ENCODE data around the gene CD14. TPM values are rescaled to one million over a fixed set of nuclear protein-coding genes. Genes with fewer than 3 reads are reported as not detected.
"Not testable (repeated sequence)": the region's sequence is repeated elsewhere in the genome, so short reads cannot be mapped to it uniquely, and the experiment has no call there.

The CD14 gene
- total RNA-seq, 1 donor from 2014 or later, result 6.7 TPM

DNA sequence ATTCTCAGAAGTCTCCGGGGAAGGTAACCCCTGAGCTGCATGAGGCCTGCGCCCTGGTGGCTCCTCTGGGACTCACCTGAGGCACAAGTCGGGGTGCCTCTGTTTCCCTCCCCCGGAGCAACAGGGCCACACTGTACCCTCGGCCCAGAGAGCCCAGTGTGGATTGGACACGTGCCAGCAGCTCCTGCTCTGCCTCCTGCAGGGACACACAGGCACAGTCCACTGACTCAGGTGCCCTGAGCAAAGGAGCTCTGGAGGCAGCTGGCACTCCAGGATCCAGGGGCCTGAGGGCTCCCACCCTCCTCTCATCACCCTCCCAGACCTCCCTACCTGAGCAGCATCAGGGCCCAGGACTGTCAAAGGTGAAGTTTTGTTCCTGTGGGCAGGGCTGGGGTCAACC lies 38.8 kb downstream of the CD14 start:
- peak; percentile 20 for ATAC-seq

DNA sequence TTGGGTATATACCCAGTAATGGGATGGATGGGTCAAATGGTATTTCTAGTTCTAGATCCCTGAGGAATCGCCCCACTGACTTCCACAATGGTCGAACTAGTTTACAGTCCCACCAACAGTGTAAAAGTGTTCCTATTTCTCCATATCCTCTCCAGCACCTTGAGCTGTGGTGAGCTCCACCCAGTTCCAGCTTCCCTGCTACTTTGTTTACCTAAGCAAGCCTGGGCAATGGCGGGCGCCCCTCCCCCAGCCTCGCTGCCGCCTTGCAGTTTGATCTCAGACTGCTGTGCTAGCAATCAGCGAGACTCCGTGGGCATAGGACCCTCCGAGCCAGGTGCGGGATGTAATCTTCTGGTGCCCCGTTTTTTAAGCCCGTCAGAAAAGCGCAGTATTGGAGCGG lies 39.9 kb downstream of the CD14 start:
- ATAC-seq, result not testable (repeated sequence)

- peak; percentile 56 for ATAC-seq
These were observed 41.1 kb downstream of the CD14 start for GRCh38 chr5:140591747-140592372.

DNA sequence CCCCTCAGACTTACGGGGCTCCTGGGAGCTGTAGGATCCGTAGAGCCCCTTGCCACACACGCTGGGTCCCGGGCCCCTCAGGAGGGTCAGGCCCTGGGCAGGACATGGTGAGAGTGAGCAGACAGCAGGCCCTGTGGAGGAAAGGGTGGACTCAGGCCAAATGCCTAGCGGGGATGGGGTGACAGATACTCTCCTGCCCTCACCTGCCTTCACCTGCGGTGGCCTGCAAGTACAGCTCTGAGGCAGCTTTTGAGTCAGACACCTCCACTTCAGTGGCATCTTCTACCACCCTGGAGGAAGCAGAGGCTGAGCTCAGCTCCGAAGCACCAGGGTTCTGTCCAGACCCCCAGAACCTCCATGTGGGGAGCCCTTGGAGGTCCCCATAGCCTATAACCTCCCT lies 42.1 kb downstream of the CD14 start:
- ATAC-seq, result peak; percentile 53

DNA sequence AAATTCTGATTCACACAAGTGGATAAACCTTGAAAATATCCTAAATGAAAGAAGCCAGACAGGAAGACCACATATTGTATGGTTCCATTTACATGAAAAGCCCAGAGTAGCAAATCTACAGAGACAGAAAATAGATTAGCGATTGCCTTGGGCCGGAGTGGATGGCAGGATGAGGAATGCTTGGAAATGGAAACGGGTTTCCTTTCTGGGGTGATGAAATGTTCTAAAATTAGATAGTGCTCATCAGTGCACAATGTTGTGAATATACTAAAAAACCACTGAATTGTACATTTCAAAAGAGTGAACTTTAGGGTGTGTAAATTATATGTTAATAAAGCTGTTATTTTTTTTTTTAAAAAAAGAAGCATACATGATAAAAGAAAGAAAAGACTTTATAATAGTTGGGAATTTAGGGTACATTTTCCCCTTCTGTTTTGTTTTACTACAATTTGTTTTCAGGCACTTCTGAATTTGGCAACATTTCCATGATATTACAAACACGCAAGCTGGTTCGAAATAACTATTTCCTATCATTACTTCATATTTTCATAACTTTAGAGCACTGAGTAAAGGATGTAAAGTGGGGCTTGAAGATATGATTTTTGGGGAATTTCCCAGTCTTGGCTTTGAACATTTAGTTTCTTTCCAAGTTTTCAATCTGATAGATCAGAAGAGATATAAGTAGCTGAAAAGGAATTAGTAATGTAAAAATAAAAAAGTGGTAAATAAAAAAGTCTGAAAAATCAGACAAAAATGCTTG lies 44.5 kb downstream of the CD14 start:
- no peak for ATAC-seq

DNA sequence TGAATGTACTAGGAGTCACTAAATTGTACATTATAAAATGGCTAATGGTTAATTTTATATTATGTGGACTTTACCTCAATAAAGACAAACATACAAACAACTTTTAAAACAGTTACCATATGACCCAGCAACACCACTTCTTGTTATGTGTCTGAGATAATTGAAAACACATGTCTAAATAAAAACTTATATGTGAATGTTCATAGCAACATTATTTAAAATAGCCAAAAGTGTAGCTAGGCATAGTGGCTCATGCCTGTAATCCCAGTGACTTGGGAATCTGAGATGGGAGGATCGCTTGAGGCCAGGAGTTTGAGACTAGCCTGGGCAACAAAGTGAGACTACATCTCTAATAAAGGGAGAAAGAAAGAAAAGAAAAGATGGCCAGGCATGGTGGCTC lies 45.5 kb downstream of the CD14 start:
- no peak for ATAC-seq

Other genes with a start within 250 kb of the CD14 start
- gene ANKHD1, start 231.3 kb downstream of the CD14 start, total RNA-seq, result 73.1 TPM
- 20.7 TPM for gene EIF4EBP3, start 85.5 kb downstream of the CD14 start, total RNA-seq
- 28.6 TPM for gene SRA1, start 75.7 kb downstream of the CD14 start, total RNA-seq
- gene APBB3, start 68.6 kb downstream of the CD14 start, total RNA-seq, result 5.2 TPM
- gene SLC35A4, start 68.3 kb downstream of the CD14 start, total RNA-seq, result 52.4 TPM
- gene TMCO6, start 6.3 kb upstream of the CD14 start, total RNA-seq, result 14.0 TPM
- gene NDUFA2, start 14.5 kb upstream of the CD14 start, total RNA-seq, result 49.9 TPM
- gene IK, start 14.7 kb upstream of the CD14 start, total RNA-seq, result 58.5 TPM
- 19.7 TPM for gene WDR55, start 31.7 kb upstream of the CD14 start, total RNA-seq
- 0.44 TPM for gene DND1, start 40.4 kb upstream of the CD14 start, total RNA-seq
- gene HARS1, start 58.2 kb upstream of the CD14 start, total RNA-seq, result 43.0 TPM
- gene HARS2, start 58.3 kb upstream of the CD14 start, total RNA-seq, result 14.0 TPM
- gene ZMAT2, start 67.3 kb upstream of the CD14 start, total RNA-seq, result 39.7 TPM
- gene PCDHA1, start 153.0 kb upstream of the CD14 start, total RNA-seq, result not detected
- 0.04 TPM for gene PCDHA2, start 161.7 kb upstream of the CD14 start, total RNA-seq
- not detected for gene PCDHA3, start 167.9 kb upstream of the CD14 start, total RNA-seq
- gene PCDHA4, start 173.9 kb upstream of the CD14 start, total RNA-seq, result 0.20 TPM
- gene PCDHA5, start 188.4 kb upstream of the CD14 start, total RNA-seq, result 0.08 TPM
- not detected for gene PCDHA6, start 194.8 kb upstream of the CD14 start, total RNA-seq
- gene PCDHA7, start 201.1 kb upstream of the CD14 start, total RNA-seq, result 0.08 TPM
- gene PCDHA8, start 208.0 kb upstream of the CD14 start, total RNA-seq, result 0.08 TPM
- 0.04 TPM for gene PCDHA9, start 215.2 kb upstream of the CD14 start, total RNA-seq
- gene PCDHA10, start 222.7 kb upstream of the CD14 start, total RNA-seq, result 0.08 TPM
- gene PCDHA11, start 235.8 kb upstream of the CD14 start, total RNA-seq, result not detected
- gene PCDHA12, start 242.1 kb upstream of the CD14 start, total RNA-seq, result not detected
- gene PCDHA13, start 248.9 kb upstream of the CD14 start, total RNA-seq, result not detected